Activated T-cell treated with anti-CD3 and anti-CD28 coated beads, Interleukin-2, amount 50 U/mL, for 4 hours (primary cell): Measurements from ENCODE around the gene TMEM250. TPM values are rescaled to one million over a fixed set of nuclear protein-coding genes. Genes with fewer than 3 reads are reported as not detected.

Experiments used
- ATAC-seq, 2 donors: fragments of 200-7000 bp; cut with Tn5 transposase; one replicate each; pipeline ENCODE4 v1.10.0; 2021
- DNase-seq: peaks from one replicate; pipeline ENCODE4 v3.0.0-alpha.2; 2020
- H3K27me3 Mint-ChIP-seq: one replicate; pipeline ENCODE4 v1.8.0; 2021; ENCODE audit warnings: low read depth, mixed read lengths
- H3K36me3 Mint-ChIP-seq: one replicate; pipeline ENCODE4 v1.8.0; 2022; ENCODE audit warnings: mixed read lengths; ENCODE audit not compliant: insufficient read depth
- H3K4me1 Mint-ChIP-seq: one replicate; pipeline ENCODE4 v1.8.0; 2021; ENCODE audit warnings: low read depth, mixed read lengths
- H3K4me3 Mint-ChIP-seq: one replicate; pipeline ENCODE4 v1.8.0; 2021; ENCODE audit warnings: mild to moderate bottlenecking, moderate library complexity, mixed read lengths
- H3K9me3 Mint-ChIP-seq: one replicate; pipeline ENCODE4 v1.8.0; 2021; ENCODE audit warnings: mixed read lengths
- total RNA-seq, 3 donors: library from RNA; stranded (reverse); gene quantifications; one replicate each; pipeline ENCODE4 v1.2.1, GENCODE V29; 2021

Gene TMEM250
- total RNA-seq, 3 donors from 2014 or later: 46.3 to 47.4 (median 46.5) TPM

GRCh38 chr9:136092741-136093140, 25.9 kb downstream of the TMEM250 start:
- Mint-ChIP-seq H3K36me3 (no peaks in the 10 kb centered on the region), H3K27me3 (peaks cover 1% of the 10 kb centered on the region), H3K4me1 (peaks cover 15% of the 10 kb centered on the region), H3K9me3 (no peaks in the 10 kb centered on the region), H3K4me3 (peak overlapping the region; percentile 62)
- ATAC-seq (no peak), DNase-seq (no peak)

GRCh38 chr9:136092353-136092650, 26.4 kb downstream of the TMEM250 start:
- ATAC-seq (no peak), DNase-seq (no peak)
- H3K4me1 Mint-ChIP-seq: peaks cover 15% of the 10 kb centered on the region
- no peaks in the 10 kb centered on the region for H3K27me3 Mint-ChIP-seq
- H3K9me3 Mint-ChIP-seq: no peaks in the 10 kb centered on the region
- H3K4me3 Mint-ChIP-seq: no peak overlapping the region
- H3K36me3 Mint-ChIP-seq: no peaks in the 10 kb centered on the region

GRCh38 chr9:136091582-136092352, 26.9 kb downstream of the TMEM250 start:
- ATAC-seq: no peak
- no peaks in the 10 kb centered on the region for H3K36me3 Mint-ChIP-seq
- peaks cover 15% of the 10 kb centered on the region for H3K4me1 Mint-ChIP-seq

GRCh38 chr9:136090768-136091581, 27.7 kb downstream of the TMEM250 start:
- Mint-ChIP-seq H3K4me3 (no peak overlapping the region), H3K9me3 (no peaks in the 10 kb centered on the region), H3K27me3 (no peaks in the 10 kb centered on the region), H3K4me1 (peaks cover 13% of the 10 kb centered on the region), H3K36me3 (no peaks in the 10 kb centered on the region)
- DNase-seq: no peak
- ATAC-seq: no peak

More at GRCh38 chr9:136091582-136092352, 26.9 kb downstream of the TMEM250 start:
- H3K27me3 Mint-ChIP-seq: no peaks in the 10 kb centered on the region
- H3K9me3 Mint-ChIP-seq: no peaks in the 10 kb centered on the region
- H3K4me3 Mint-ChIP-seq: no peak overlapping the region
- DNase-seq: no peak

- ATAC-seq (no peak), DNase-seq (no peak)
- Mint-ChIP-seq H3K36me3 (no peaks in the 10 kb centered on the region), H3K27me3 (no peaks in the 10 kb centered on the region), H3K4me1 (peaks cover 13% of the 10 kb centered on the region), H3K4me3 (no peak overlapping the region), H3K9me3 (no peaks in the 10 kb centered on the region)
These were observed 28.5 kb downstream of the TMEM250 start for GRCh38 chr9:136090056-136090735.

- DNase-seq (no peak), ATAC-seq (no peak)
- H3K27me3 Mint-ChIP-seq: no peaks in the 10 kb centered on the region
- no peak overlapping the region for H3K4me3 Mint-ChIP-seq
- H3K4me1 Mint-ChIP-seq: peaks cover 15% of the 10 kb centered on the region
- no peaks in the 10 kb centered on the region for H3K9me3 Mint-ChIP-seq
- H3K36me3 Mint-ChIP-seq: no peaks in the 10 kb centered on the region
These were observed 29.0 kb downstream of the TMEM250 start for GRCh38 chr9:136089697-136090045.

GRCh38 chr9:136088939-136089696, 29.6 kb downstream of the TMEM250 start:
- peaks cover 18% of the 10 kb centered on the region for H3K4me1 Mint-ChIP-seq
- no peaks in the 10 kb centered on the region for H3K9me3 Mint-ChIP-seq
- DNase-seq (no peak), ATAC-seq (no peak)
- H3K36me3 Mint-ChIP-seq: no peaks in the 10 kb centered on the region
- H3K27me3 Mint-ChIP-seq: no peaks in the 10 kb centered on the region
- no peak overlapping the region for H3K4me3 Mint-ChIP-seq

GRCh38 chr9:136088481-136088938, 30.2 kb downstream of the TMEM250 start:
- no peaks in the 10 kb centered on the region for H3K9me3 Mint-ChIP-seq
- no peaks in the 10 kb centered on the region for H3K27me3 Mint-ChIP-seq
- H3K4me1 Mint-ChIP-seq: peaks cover 15% of the 10 kb centered on the region
- DNase-seq (no peak), ATAC-seq (no peak)
- H3K36me3 Mint-ChIP-seq: no peaks in the 10 kb centered on the region
- no peak overlapping the region for H3K4me3 Mint-ChIP-seq

- no peak for DNase-seq
- no peak overlapping the region for H3K4me3 Mint-ChIP-seq
These were observed 30.8 kb downstream of the TMEM250 start for GRCh38 chr9:136087741-136088480.

GRCh38 chr9:136086951-136087740, 31.5 kb downstream of the TMEM250 start:
- no peak overlapping the region for H3K4me3 Mint-ChIP-seq
- no peaks in the 10 kb centered on the region for H3K27me3 Mint-ChIP-seq
- H3K36me3 Mint-ChIP-seq: peaks cover 2% of the 10 kb centered on the region
- ATAC-seq: no peak
- no peaks in the 10 kb centered on the region for H3K9me3 Mint-ChIP-seq
- peaks cover 11% of the 10 kb centered on the region for H3K4me1 Mint-ChIP-seq
- DNase-seq: no peak

More at GRCh38 chr9:136087741-136088480, 30.8 kb downstream of the TMEM250 start:
- H3K27me3 Mint-ChIP-seq: no peaks in the 10 kb centered on the region
- no peaks in the 10 kb centered on the region for H3K9me3 Mint-ChIP-seq
- no peaks in the 10 kb centered on the region for H3K36me3 Mint-ChIP-seq
- H3K4me1 Mint-ChIP-seq: peaks cover 12% of the 10 kb centered on the region
- no peak for ATAC-seq

- Mint-ChIP-seq H3K9me3 (no peaks in the 10 kb centered on the region), H3K27me3 (no peaks in the 10 kb centered on the region), H3K4me3 (no peak overlapping the region), H3K4me1 (peaks cover 11% of the 10 kb centered on the region), H3K36me3 (peaks cover 2% of the 10 kb centered on the region)
- ATAC-seq: no peak
- DNase-seq: no peak
These were observed 32.3 kb downstream of the TMEM250 start for GRCh38 chr9:136086213-136086881.

GRCh38 chr9:136085815-136086212, 32.9 kb downstream of the TMEM250 start:
- ATAC-seq (no peak), DNase-seq (no peak)
- Mint-ChIP-seq H3K4me3 (no peak overlapping the region), H3K27me3 (no peaks in the 10 kb centered on the region), H3K4me1 (peaks cover 11% of the 10 kb centered on the region), H3K9me3 (no peaks in the 10 kb centered on the region), H3K36me3 (peaks cover 2% of the 10 kb centered on the region)
